Stimulated activated naive CD8-positive, alpha-beta T cell treated with anti-CD3 and anti-CD28 coated beads, Interleukin-15, amount 100 ng/mL, for 72 hours (primary cell): ENCODE data around the gene VMP1.
A peak's percentile ranks its signal among the peaks of the same experiment; 100 is the strongest.
"Not testable (repeated sequence)": the region's sequence is repeated elsewhere in the genome, so short reads cannot be mapped to it uniquely, and the experiment has no call there.

Experiments
- ATAC-seq: fragments of 150-1000 bp; cut with Tn5 transposase; 2 replicates; pipeline ENCODE4 v1.10.0; 2021; ENCODE audit warnings: mild to moderate bottlenecking, moderate library complexity
- DNase-seq, 2 donors: peaks; one replicate each; pipeline ENCODE4 v3.0.0; 2021 to 2022
- H3K27ac Mint-ChIP-seq, 2 donors: one replicate each; pipeline ENCODE4 v1.8.0; 2022; ENCODE audit warnings: mild to moderate bottlenecking in 2 of 2, mixed read lengths in 2 of 2, moderate library complexity in 2 of 2
- H3K27me3 Mint-ChIP-seq: one replicate; pipeline ENCODE4 v1.8.0; 2022; ENCODE audit warnings: mixed read lengths
- H3K4me1 Mint-ChIP-seq: one replicate; pipeline ENCODE4 v1.8.0; 2022; ENCODE audit warnings: mild to moderate bottlenecking, mixed read lengths
- H3K4me3 Mint-ChIP-seq, 2 donors: one replicate each; pipeline ENCODE4 v1.8.0; 2022; ENCODE audit warnings: mild to moderate bottlenecking in 2 of 2, mixed read lengths in 2 of 2, moderate library complexity in 1 of 2
- H3K9me3 Mint-ChIP-seq, 2 donors: one replicate each; pipeline ENCODE4 v1.8.0; 2022; ENCODE audit warnings: mixed read lengths in 2 of 2

VMP1 gene

GRCh38 chr17:59756236-59756818, 48.9 kb downstream of the VMP1 start:
- H3K27ac Mint-ChIP-seq, result peak overlapping the region; percentile 84 to 99
- no peaks in the 10 kb centered on the region for H3K27me3 Mint-ChIP-seq
- peaks cover 6 to 11% of the 10 kb centered on the region in 2 donors for H3K9me3 Mint-ChIP-seq
- no peak for DNase-seq
- H3K4me1 Mint-ChIP-seq, result peaks cover 78% of the 10 kb centered on the region
- peak overlapping the region in 1 of 2 donors; percentile 48 for H3K4me3 Mint-ChIP-seq
- ATAC-seq, result no peak

- Mint-ChIP-seq H3K27me3 (no peaks in the 10 kb centered on the region), H3K27ac (peak overlapping the region; percentile 12 to 99)
Observed at GRCh38 chr17:59757043-59757442, 49.6 kb downstream of the VMP1 start.

GRCh38 chr17:59757470-59757869, 50.0 kb downstream of the VMP1 start:
- H3K27ac Mint-ChIP-seq, result peak overlapping the region in 1 of 2 donors; percentile 71
- H3K4me3 Mint-ChIP-seq, result peak overlapping the region in 1 of 2 donors; percentile 12

More at GRCh38 chr17:59757043-59757442, 49.6 kb downstream of the VMP1 start:
- Mint-ChIP-seq H3K4me3 (peak overlapping the region in 1 of 2 donors; percentile 48), H3K9me3 (peaks cover 6 to 11% of the 10 kb centered on the region in 2 donors), H3K4me1 (peaks cover 78% of the 10 kb centered on the region)
- DNase-seq, result no peak
- no peak for ATAC-seq

GRCh38 chr17:59757881-59758385, 50.5 kb downstream of the VMP1 start:
- peaks cover 74% of the 10 kb centered on the region for H3K4me1 Mint-ChIP-seq
- no peak for DNase-seq
- H3K4me3 Mint-ChIP-seq, result peak overlapping the region in 1 of 2 donors; percentile 8
- no peaks in the 10 kb centered on the region for H3K27me3 Mint-ChIP-seq
- peak overlapping the region; percentile 71 to 83 for H3K27ac Mint-ChIP-seq
- ATAC-seq, result no peak
- H3K9me3 Mint-ChIP-seq, result peaks cover 6 to 11% of the 10 kb centered on the region in 2 donors

More at GRCh38 chr17:59757470-59757869, 50.0 kb downstream of the VMP1 start:
- H3K27me3 Mint-ChIP-seq, result no peaks in the 10 kb centered on the region
- ATAC-seq (no peak), DNase-seq (no peak)
- peaks cover 6 to 11% of the 10 kb centered on the region in 2 donors for H3K9me3 Mint-ChIP-seq
- H3K4me1 Mint-ChIP-seq, result peaks cover 76% of the 10 kb centered on the region

- not testable (repeated sequence) for H3K4me3 Mint-ChIP-seq, H3K27me3 Mint-ChIP-seq, ATAC-seq, DNase-seq
- H3K9me3 Mint-ChIP-seq, result peaks cover 6 to 11% of the 10 kb centered on the region in 2 donors
- peaks cover 74% of the 10 kb centered on the region for H3K4me1 Mint-ChIP-seq
- H3K27ac Mint-ChIP-seq, result peak overlapping the region; percentile 12 to 78
Observed at GRCh38 chr17:59758998-59759651, 51.7 kb downstream of the VMP1 start.

- Mint-ChIP-seq H3K27me3 (no peaks in the 10 kb centered on the region), H3K4me3 (no peak overlapping the region), H3K9me3 (peaks cover 6 to 11% of the 10 kb centered on the region in 2 donors), H3K27ac (no peak overlapping the region), H3K4me1 (peaks cover 74% of the 10 kb centered on the region)
- ATAC-seq, result no peak
- DNase-seq, result no peak
Observed at GRCh38 chr17:59760160-59760559, 52.7 kb downstream of the VMP1 start.

- H3K4me3 Mint-ChIP-seq, result peak overlapping the region; percentile 38 to 61
- no peaks in the 10 kb centered on the region for H3K27me3 Mint-ChIP-seq
- no peak for ATAC-seq
- DNase-seq, result no peak
- peaks cover 6 to 11% of the 10 kb centered on the region in 2 donors for H3K9me3 Mint-ChIP-seq
- H3K4me1 Mint-ChIP-seq, result peaks cover 72% of the 10 kb centered on the region
- H3K27ac Mint-ChIP-seq, result peak overlapping the region; percentile 95 to 98
Observed at GRCh38 chr17:59761385-59762048, 54.1 kb downstream of the VMP1 start.

GRCh38 chr17:59762049-59762823, 54.8 kb downstream of the VMP1 start:
- Mint-ChIP-seq H3K27me3 (no peaks in the 10 kb centered on the region), H3K4me1 (peaks cover 66% of the 10 kb centered on the region), H3K9me3 (peaks cover 6 to 11% of the 10 kb centered on the region in 2 donors), H3K4me3 (peak overlapping the region; percentile 38 to 82), H3K27ac (peak overlapping the region; percentile 98 to 99)
- DNase-seq, result peak in 1 of 2 donors; percentile 34
- ATAC-seq, result peak; percentile 86

- DNase-seq (no peak), ATAC-seq (no peak)
- peak overlapping the region; percentile 93 to 99 for H3K27ac Mint-ChIP-seq
- peak overlapping the region; percentile 56 to 82 for H3K4me3 Mint-ChIP-seq
- peaks cover 6 to 11% of the 10 kb centered on the region in 2 donors for H3K9me3 Mint-ChIP-seq
- peaks cover 63% of the 10 kb centered on the region for H3K4me1 Mint-ChIP-seq
- no peaks in the 10 kb centered on the region for H3K27me3 Mint-ChIP-seq
Observed at GRCh38 chr17:59762824-59763374, 55.4 kb downstream of the VMP1 start.

- H3K4me1 Mint-ChIP-seq, result peaks cover 64% of the 10 kb centered on the region
- ATAC-seq (peak; percentile 40), DNase-seq (no peak)
- peaks cover 6 to 10% of the 10 kb centered on the region in 2 donors for H3K9me3 Mint-ChIP-seq
- peak overlapping the region; percentile 5 to 79 for H3K4me3 Mint-ChIP-seq
- no peaks in the 10 kb centered on the region for H3K27me3 Mint-ChIP-seq
- H3K27ac Mint-ChIP-seq, result peak overlapping the region in 1 of 2 donors; percentile 94
Observed at GRCh38 chr17:59763861-59764260, 56.4 kb downstream of the VMP1 start.

GRCh38 chr17:59764292-59764741, 56.9 kb downstream of the VMP1 start:
- Mint-ChIP-seq H3K27me3 (no peaks in the 10 kb centered on the region), H3K4me3 (peak overlapping the region; percentile 65 to 79), H3K27ac (peak overlapping the region; percentile 85 to 94), H3K4me1 (peaks cover 64% of the 10 kb centered on the region), H3K9me3 (peaks cover 4 to 6% of the 10 kb centered on the region in 2 donors)
- peak; percentile 62 for ATAC-seq
- peak in 1 of 2 donors; percentile 31 for DNase-seq

GRCh38 chr17:59765038-59765437, 57.6 kb downstream of the VMP1 start:
- H3K4me1 Mint-ChIP-seq, result peaks cover 57% of the 10 kb centered on the region
- H3K4me3 Mint-ChIP-seq, result peak overlapping the region; percentile 45 to 79
- peak overlapping the region in 1 of 2 donors; percentile 67 for H3K27ac Mint-ChIP-seq
- DNase-seq (no peak), ATAC-seq (no peak)
- H3K27me3 Mint-ChIP-seq, result no peaks in the 10 kb centered on the region
- no peaks in the 10 kb centered on the region for H3K9me3 Mint-ChIP-seq

GRCh38 chr17:59766491-59766890, 59.0 kb downstream of the VMP1 start:
- DNase-seq, result no peak
- H3K4me3 Mint-ChIP-seq, result peak overlapping the region in 1 of 2 donors; percentile 69
- H3K9me3 Mint-ChIP-seq, result no peaks in the 10 kb centered on the region
- no peaks in the 10 kb centered on the region for H3K27me3 Mint-ChIP-seq
- H3K27ac Mint-ChIP-seq, result peak overlapping the region in 1 of 2 donors; percentile 89
- H3K4me1 Mint-ChIP-seq, result peaks cover 44% of the 10 kb centered on the region
- no peak for ATAC-seq

- H3K9me3 Mint-ChIP-seq, result no peaks in the 10 kb centered on the region
- peaks cover 37% of the 10 kb centered on the region for H3K4me1 Mint-ChIP-seq
- no peak for DNase-seq
- no peak for ATAC-seq
- H3K27ac Mint-ChIP-seq, result no peak overlapping the region
- H3K4me3 Mint-ChIP-seq, result peak overlapping the region in 1 of 2 donors; percentile 6
- no peaks in the 10 kb centered on the region for H3K27me3 Mint-ChIP-seq
Observed at GRCh38 chr17:59767176-59767575, 59.7 kb downstream of the VMP1 start.
